Measurements from ENCODE around the gene CRACR2A. TPM values are rescaled to one million over a fixed set of nuclear protein-coding genes. Genes with fewer than 3 reads are reported as not detected.

CRACR2A gene
- polyA plus RNA-seq, 1 donor from 2014 or later, result 2.1 TPM

- Histone ChIP-seq H3K27ac (ENCODE audit: low read length) (no peak overlapping the region), H3K36me3 (ENCODE audit: insufficient read depth, low read length) (no peaks in the 10 kb centered on the region), H3K4me3 (ENCODE audit: low read length) (no peak overlapping the region), H3K9me2 (ENCODE audit: insufficient read depth, low read length) (no peaks in the 10 kb centered on the region), H3K4me2 (ENCODE audit: low read length) (no peak overlapping the region), H4K20me1 (ENCODE audit: insufficient read depth) (no peaks in the 10 kb centered on the region), H2AFZ (ENCODE audit: low read depth, low read length) (no peak overlapping the region), H3K9ac (ENCODE audit: low read length) (no peak overlapping the region), H3K27me3 (ENCODE audit: insufficient read depth, low read depth, low read length) (no peaks in the 10 kb centered on the region), H3K79me2 (replicated peaks; ENCODE audit: insufficient read depth, low read length) (no peaks in the 10 kb centered on the region), H3F3A (ENCODE audit: insufficient read depth, low read length, poor library complexity, severe bottlenecking) (no peaks in the 10 kb centered on the region), H3K9me3 (ENCODE audit: low read length) (no peaks in the 10 kb centered on the region)
- no peak for TF ChIP-seq MXI1 (conservative IDR thresholded peaks at IDR 0.05; ENCODE audit: poor library complexity, severe bottlenecking)
- TF ChIP-seq EZH2 (IDR thresholded peaks at IDR 0.05; ENCODE audit: borderline replicate concordance, insufficient read depth, low read length, poor library complexity, severe bottlenecking), result no peak
- TF ChIP-seq CTCF (IDR thresholded peaks at IDR 0.05; ENCODE audit: poor library complexity, severe bottlenecking), result no peak
- no peak for TF ChIP-seq REST (IDR thresholded peaks at IDR 0.05; ENCODE audit: borderline replicate concordance)
- TF ChIP-seq EP300 (conservative IDR thresholded peaks at IDR 0.05; ENCODE audit: poor library complexity, severe bottlenecking), result no peak
- TF ChIP-seq POLR2AphosphoS5 (IDR thresholded peaks at IDR 0.05), result no peak
- TF ChIP-seq TAF1 (IDR thresholded peaks at IDR 0.05; ENCODE audit: low read depth), result no peak
- no peak for TF ChIP-seq SMC3 (conservative IDR thresholded peaks at IDR 0.05; ENCODE audit: poor library complexity)
- TF ChIP-seq RAD21 (conservative IDR thresholded peaks at IDR 0.05), result no peak
Observed at GRCh38 chr12:3735432-3735831, 17.5 kb downstream of the CRACR2A start.

GRCh38 chr12:3732901-3733300 is 20.0 kb downstream of the CRACR2A start:
- H3K4me2 ChIP-seq (ENCODE audit: low read length), result no peak overlapping the region
- H3K27ac ChIP-seq (ENCODE audit: low read length), result no peak overlapping the region
- H3K27me3 ChIP-seq (ENCODE audit: insufficient read depth, low read depth, low read length), result no peaks in the 10 kb centered on the region
- H3K4me3 ChIP-seq (ENCODE audit: low read length), result no peak overlapping the region
- no peak overlapping the region for H3K9ac ChIP-seq (ENCODE audit: low read length)
- no peaks in the 10 kb centered on the region for H3F3A ChIP-seq (ENCODE audit: insufficient read depth, low read length, poor library complexity, severe bottlenecking)
- no peaks in the 10 kb centered on the region for H3K79me2 ChIP-seq (replicated peaks; ENCODE audit: insufficient read depth, low read length)
- TF ChIP-seq REST (IDR thresholded peaks at IDR 0.05; ENCODE audit: borderline replicate concordance) (no peak), TAF1 (IDR thresholded peaks at IDR 0.05; ENCODE audit: low read depth) (no peak), EP300 (conservative IDR thresholded peaks at IDR 0.05; ENCODE audit: poor library complexity, severe bottlenecking) (no peak), POLR2AphosphoS5 (IDR thresholded peaks at IDR 0.05) (no peak), SMC3 (conservative IDR thresholded peaks at IDR 0.05; ENCODE audit: poor library complexity) (no peak), RAD21 (conservative IDR thresholded peaks at IDR 0.05) (no peak), EZH2 (IDR thresholded peaks at IDR 0.05; ENCODE audit: borderline replicate concordance, insufficient read depth, low read length, poor library complexity, severe bottlenecking) (no peak), MXI1 (conservative IDR thresholded peaks at IDR 0.05; ENCODE audit: poor library complexity, severe bottlenecking) (no peak), CTCF (IDR thresholded peaks at IDR 0.05; ENCODE audit: poor library complexity, severe bottlenecking) (no peak)
- no peaks in the 10 kb centered on the region for H3K36me3 ChIP-seq (ENCODE audit: insufficient read depth, low read length)
- H4K20me1 ChIP-seq (ENCODE audit: insufficient read depth), result no peaks in the 10 kb centered on the region
- no peak overlapping the region for H2AFZ ChIP-seq (ENCODE audit: low read depth, low read length)
- H3K9me3 ChIP-seq (ENCODE audit: low read length), result no peaks in the 10 kb centered on the region
- no peaks in the 10 kb centered on the region for H3K9me2 ChIP-seq (ENCODE audit: insufficient read depth, low read length)

Measured in neural cell (in vitro differentiated cells).